T47D (cell line): ENCODE data around the gene HAUS8.

ENCODE experiments used
- DNase-seq, 2 experiments: peaks; one replicate each; pipeline versions ENCODE4 v3.0.0 to v3.0.0-alpha.2; 2011 to 2012; ENCODE audit warnings: low read depth in 1 of 2, low spot score in 1 of 2
- JUND ChIP-seq: IDR thresholded peaks from 2 replicates; pipeline ENCODE4 v1.6.1; 2012; ENCODE audit warnings: low read depth
- in situ Hi-C: cut with HindIII; loops from 2 replicates; pipeline ENCODE4 v1.10.0; 2016; ENCODE audit warnings: low sequenced_read_pairs, low pct_unique_long_range_greater_than_20kb

Gene HAUS8

GRCh38 chr19:17077447-17078028 lies 2.3 kb upstream of the HAUS8 start:
- DNase-seq = no peak
- TF ChIP-seq JUND = no peak
- in situ Hi-C loops = no loop called here

- TF ChIP-seq JUND = no peak
- peak; percentile 33 for DNase-seq
- in situ Hi-C loops = no loop called here
These were observed 1.3 kb upstream of the HAUS8 start for GRCh38 chr19:17076543-17076991.

- DNase-seq = peak in 1 of 2 experiments; percentile 27
- in situ Hi-C loops = no loop called here
- TF ChIP-seq JUND = no peak
These were observed 751 bp upstream of the HAUS8 start for GRCh38 chr19:17075864-17076542.

- no peak for TF ChIP-seq JUND
- DNase-seq = no peak
These were observed 618 bp downstream of the HAUS8 start for GRCh38 chr19:17074634-17075034.

GRCh38 chr19:17073869-17074633 lies 1.2 kb downstream of the HAUS8 start:
- DNase-seq = peak; percentile 13 to 48
- in situ Hi-C loops = no loop called here
- no peak for TF ChIP-seq JUND

More at GRCh38 chr19:17074634-17075034, 618 bp downstream of the HAUS8 start:
- in situ Hi-C loops = no loop called here

- DNase-seq = no peak
- in situ Hi-C loops = no loop called here
- TF ChIP-seq JUND = no peak
These were observed 4.3 kb downstream of the HAUS8 start for GRCh38 chr19:17070912-17071311.

- no peak for DNase-seq
- TF ChIP-seq JUND = no peak
- in situ Hi-C loops = no loop called here
These were observed 4.8 kb downstream of the HAUS8 start for GRCh38 chr19:17070421-17070820.

- no peak for DNase-seq
- TF ChIP-seq JUND = no peak
- in situ Hi-C loops = no loop called here
These were observed 6.1 kb downstream of the HAUS8 start for GRCh38 chr19:17069193-17069592.

- in situ Hi-C loops = no loop called here
- no peak for DNase-seq
- no peak for TF ChIP-seq JUND
These were observed 11.8 kb downstream of the HAUS8 start for GRCh38 chr19:17063428-17063827.

- DNase-seq = no peak
- in situ Hi-C loops = no loop called here
- no peak for TF ChIP-seq JUND
These were observed 13.6 kb downstream of the HAUS8 start for GRCh38 chr19:17061691-17062090.

- DNase-seq = no peak
- no peak for TF ChIP-seq JUND
These were observed 14.0 kb downstream of the HAUS8 start for GRCh38 chr19:17061205-17061604.

GRCh38 chr19:17060802-17061201 lies 14.4 kb downstream of the HAUS8 start:
- in situ Hi-C loops = no loop called here
- no peak for TF ChIP-seq JUND
- DNase-seq = no peak

More at GRCh38 chr19:17061205-17061604, 14.0 kb downstream of the HAUS8 start:
- in situ Hi-C loops = no loop called here

- in situ Hi-C loops = no loop called here
- DNase-seq = peak in 1 of 2 experiments; percentile 33
- no peak for TF ChIP-seq JUND
These were observed 17.0 kb downstream of the HAUS8 start for GRCh38 chr19:17058236-17058635.
